DOHH2 (cell line): ENCODE results near the gene SPAG16.

Experiments used
- EZH2phosphoT487 ChIP-seq: fragments of 200-600 bp; sonication (generic); IDR thresholded peaks from 2 replicates; pipeline ENCODE4 v1.6.1; 2017; ENCODE audit warnings: borderline replicate concordance, mild to moderate bottlenecking, antibody characterized with exemption, low read length, moderate library complexity, mixed read lengths
- TF ChIP-seq, protein P1 (sequence below): fragments of 200-600 bp; sonication (generic); IDR thresholded peaks from one replicate; pipeline ENCODE4 v1.5.1; 2014; ENCODE audit warnings: antibody characterized with exemption, mild to moderate bottlenecking, low read depth, low read length; ENCODE audit not compliant: poor library complexity, severe bottlenecking

DNA sequence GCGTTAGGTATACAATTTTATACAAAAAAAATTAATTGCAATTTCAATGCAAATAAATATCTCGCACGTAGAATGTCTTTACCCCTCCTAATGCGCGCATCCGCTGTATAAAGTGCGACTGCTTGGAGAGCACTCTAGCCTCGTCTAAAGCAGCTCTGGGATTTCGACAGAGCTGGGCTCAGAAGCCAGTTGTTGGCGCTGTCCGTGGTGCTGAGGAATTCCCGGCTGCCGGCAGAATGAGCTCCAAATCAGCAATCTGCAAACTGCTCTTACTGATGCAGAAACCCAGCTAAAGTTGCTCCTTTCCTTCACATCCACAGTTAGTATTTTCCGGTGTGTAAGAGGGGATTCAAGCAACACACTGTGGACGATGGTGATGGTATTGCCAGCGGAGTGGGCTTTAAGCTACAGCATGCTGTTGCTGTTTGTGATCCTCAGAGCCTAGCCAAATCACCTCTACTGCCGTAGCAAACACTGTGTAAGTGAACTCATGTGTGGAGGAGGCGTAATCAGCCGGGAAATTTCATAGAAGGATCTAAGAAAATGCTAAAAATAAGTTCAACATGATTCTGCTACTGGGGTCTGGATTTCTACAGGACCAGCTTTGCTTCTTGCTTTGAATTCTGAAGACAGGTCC is 1126.8 kb downstream of the SPAG16 start, which contains the start of gene VWC2L:
- TF ChIP-seq, protein P1, sequence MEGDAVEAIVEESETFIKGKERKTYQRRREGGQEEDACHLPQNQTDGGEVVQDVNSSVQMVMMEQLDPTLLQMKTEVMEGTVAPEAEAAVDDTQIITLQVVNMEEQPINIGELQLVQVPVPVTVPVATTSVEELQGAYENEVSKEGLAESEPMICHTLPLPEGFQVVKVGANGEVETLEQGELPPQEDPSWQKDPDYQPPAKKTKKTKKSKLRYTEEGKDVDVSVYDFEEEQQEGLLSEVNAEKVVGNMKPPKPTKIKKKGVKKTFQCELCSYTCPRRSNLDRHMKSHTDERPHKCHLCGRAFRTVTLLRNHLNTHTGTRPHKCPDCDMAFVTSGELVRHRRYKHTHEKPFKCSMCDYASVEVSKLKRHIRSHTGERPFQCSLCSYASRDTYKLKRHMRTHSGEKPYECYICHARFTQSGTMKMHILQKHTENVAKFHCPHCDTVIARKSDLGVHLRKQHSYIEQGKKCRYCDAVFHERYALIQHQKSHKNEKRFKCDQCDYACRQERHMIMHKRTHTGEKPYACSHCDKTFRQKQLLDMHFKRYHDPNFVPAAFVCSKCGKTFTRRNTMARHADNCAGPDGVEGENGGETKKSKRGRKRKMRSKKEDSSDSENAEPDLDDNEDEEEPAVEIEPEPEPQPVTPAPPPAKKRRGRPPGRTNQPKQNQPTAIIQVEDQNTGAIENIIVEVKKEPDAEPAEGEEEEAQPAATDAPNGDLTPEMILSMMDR = no peak
- TF ChIP-seq EZH2phosphoT487 = no peak
